Measurements from ENCODE around the gene RNF224.

The RNF224 gene

GRCh38 chr9:137188086-137188489 lies 39.2 kb upstream of the RNF224 start:
- peak overlapping the region; percentile 90 for H2AFZ ChIP-seq (ENCODE audit: low read depth, low read length, severe bottlenecking)

GRCh38 chr9:137188490-137189296 lies 38.6 kb upstream of the RNF224 start, which contains the start of the genes ANAPC2 and SSNA1:
Gene ANAPC2, minus strand, starts transcription at chr9:137188560. Its CDS starts 28 bp downstream, at chr9:137188532.
Gene SSNA1, plus strand, starts transcription at chr9:137188676. Its CDS starts 51 bp downstream, at chr9:137188727.
- Histone ChIP-seq H3K79me2 (ENCODE audit: insufficient read depth, low read length) (peaks cover 20% of the 10 kb centered on the region), H3K36me3 (ENCODE audit: low read length) (no peaks in the 10 kb centered on the region), H3K9me3 (ENCODE audit: insufficient read depth, low read length) (no peaks in the 10 kb centered on the region), H3K9ac (ENCODE audit: low read length) (peak within 1 kb of the TSS; percentile 97), H3K27ac (ENCODE audit: low read depth, low read length) (peak within 1 kb of the TSS; percentile 85), H3K27me3 (ENCODE audit: low read length) (no peaks in the 10 kb centered on the region), H3K4me2 (ENCODE audit: low read depth, low read length, poor library complexity, severe bottlenecking) (peak within 1 kb of the TSS; percentile 79), H4K20me1 (ENCODE audit: low read depth, low read length) (no peaks in the 10 kb centered on the region), H2AFZ (ENCODE audit: low read depth, low read length, severe bottlenecking) (peak within 1 kb of the TSS; percentile 90), H3F3A (ENCODE audit: insufficient read depth) (no peaks in the 10 kb centered on the region), H3K4me3 (ENCODE audit: insufficient read depth, low read length, poor library complexity, severe bottlenecking) (peak within 1 kb of the TSS; percentile 96), H3K9me2 (replicated peaks; ENCODE audit: insufficient read depth, low read length) (no peaks in the 10 kb centered on the region)
- TF ChIP-seq CTCF (IDR thresholded peaks at IDR 0.05; ENCODE audit: insufficient read depth, low read length, poor library complexity, severe bottlenecking) (peak; percentile 65), EZH2phosphoT487 (conservative IDR thresholded peaks at IDR 0.05; ENCODE audit: low read length) (no peak)

More at GRCh38 chr9:137188086-137188489, 39.2 kb upstream of the RNF224 start:
- H3K27me3 ChIP-seq (ENCODE audit: low read length) = no peaks in the 10 kb centered on the region
- H3K4me2 ChIP-seq (ENCODE audit: low read depth, low read length, poor library complexity, severe bottlenecking) = peak overlapping the region; percentile 79
- H3K79me2 ChIP-seq (ENCODE audit: insufficient read depth, low read length) = peaks cover 20% of the 10 kb centered on the region
- H3K4me3 ChIP-seq (ENCODE audit: insufficient read depth, low read length, poor library complexity, severe bottlenecking) = peak overlapping the region; percentile 96
- no peaks in the 10 kb centered on the region for H3K36me3 ChIP-seq (ENCODE audit: low read length)
- H3K9me3 ChIP-seq (ENCODE audit: insufficient read depth, low read length) = no peaks in the 10 kb centered on the region
- no peaks in the 10 kb centered on the region for H4K20me1 ChIP-seq (ENCODE audit: low read depth, low read length)
- H3K9ac ChIP-seq (ENCODE audit: low read length) = peak overlapping the region; percentile 97
- H3K9me2 ChIP-seq (replicated peaks; ENCODE audit: insufficient read depth, low read length) = no peaks in the 10 kb centered on the region
- H3K27ac ChIP-seq (ENCODE audit: low read depth, low read length) = peak overlapping the region; percentile 85; the same call in 1 of the 2 replicates
- no peaks in the 10 kb centered on the region for H3F3A ChIP-seq (ENCODE audit: insufficient read depth)
- TF ChIP-seq EZH2phosphoT487 (conservative IDR thresholded peaks at IDR 0.05; ENCODE audit: low read length) (no peak), CTCF (IDR thresholded peaks at IDR 0.05; ENCODE audit: insufficient read depth, low read length, poor library complexity, severe bottlenecking) (no peak)

- H3K79me2 ChIP-seq (ENCODE audit: insufficient read depth, low read length) = peaks cover 20% of the 10 kb centered on the region
These were observed 37.7 kb upstream of the RNF224 start for GRCh38 chr9:137189297-137190295.

More at GRCh38 chr9:137189297-137190295, 37.7 kb upstream of the RNF224 start:
- TF ChIP-seq EZH2phosphoT487 (conservative IDR thresholded peaks at IDR 0.05; ENCODE audit: low read length) = no peak
- peak; percentile 16 for TF ChIP-seq CTCF (IDR thresholded peaks at IDR 0.05; ENCODE audit: insufficient read depth, low read length, poor library complexity, severe bottlenecking)
- Histone ChIP-seq H2AFZ (ENCODE audit: low read depth, low read length, severe bottlenecking) (no peak overlapping the region), H3K4me2 (ENCODE audit: low read depth, low read length, poor library complexity, severe bottlenecking) (peak overlapping the region; percentile 60), H3K27ac (ENCODE audit: low read depth, low read length) (peak overlapping the region; percentile 85), H3K36me3 (ENCODE audit: low read length) (no peaks in the 10 kb centered on the region), H4K20me1 (ENCODE audit: low read depth, low read length) (no peaks in the 10 kb centered on the region), H3K9me3 (ENCODE audit: insufficient read depth, low read length) (no peaks in the 10 kb centered on the region), H3K27me3 (ENCODE audit: low read length) (no peaks in the 10 kb centered on the region), H3K4me3 (ENCODE audit: insufficient read depth, low read length, poor library complexity, severe bottlenecking) (peak overlapping the region; percentile 96), H3K9me2 (replicated peaks; ENCODE audit: insufficient read depth, low read length) (no peaks in the 10 kb centered on the region), H3K9ac (ENCODE audit: low read length) (peak overlapping the region; percentile 97), H3F3A (ENCODE audit: insufficient read depth) (no peaks in the 10 kb centered on the region)

Measured in SU-DHL-6 (cell line).